ENCODE data around the gene CLDND1.

CLDND1 gene

DNA sequence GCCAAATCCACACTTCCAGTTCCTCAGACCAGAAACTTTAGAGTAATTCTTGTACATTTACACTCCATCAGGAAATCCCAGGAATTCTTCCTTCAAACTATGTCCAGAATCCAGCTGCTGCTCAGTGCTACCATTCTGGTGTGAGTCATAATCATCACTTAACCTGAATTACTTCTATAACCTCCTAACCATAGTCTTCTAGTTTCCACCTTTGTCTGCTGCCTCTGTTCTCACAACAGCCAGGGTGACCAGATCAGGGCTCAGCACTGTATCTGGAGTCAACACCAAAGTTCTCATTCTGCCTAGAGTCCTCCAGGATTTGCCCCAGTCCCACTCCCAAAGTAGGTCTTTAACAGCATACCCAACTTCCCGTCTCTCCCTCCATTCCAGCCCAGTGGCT is 3.4 kb downstream of the CLDND1 start:
- no peak for FAIRE-seq

GRCh38 chr3:98518816-98519215 is 3.9 kb downstream of the CLDND1 start:
- FAIRE-seq (no peak), DNase-seq (ENCODE audit: low spot score) (no peak)

More for the DNA sequence above, 3.4 kb downstream of the CLDND1 start:
- DNase-seq (ENCODE audit: low spot score): no peak

DNA sequence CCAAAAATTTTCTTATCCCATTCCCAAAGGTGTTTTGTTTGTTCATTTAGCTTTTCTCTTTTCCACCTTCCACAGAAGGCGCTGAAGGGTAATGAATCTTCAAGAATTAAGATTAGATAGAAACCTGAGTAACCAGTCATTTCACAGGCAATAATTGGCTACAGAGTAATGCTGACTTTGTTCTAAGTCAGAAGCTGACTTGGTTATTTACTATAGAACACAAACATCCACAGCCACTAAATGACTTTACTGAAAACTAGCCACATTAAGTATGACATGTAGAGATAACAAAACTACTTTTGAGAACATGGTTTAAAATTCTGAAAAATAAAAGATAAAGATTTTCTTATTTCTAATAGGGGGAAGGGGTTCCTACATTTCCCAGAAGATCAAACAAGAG is 7.8 kb downstream of the CLDND1 start:
- FAIRE-seq: no peak
- no peak for DNase-seq (ENCODE audit: low spot score)

- FAIRE-seq (no peak), DNase-seq (ENCODE audit: low spot score) (no peak)
Measured at GRCh38 chr3:98513736-98514135, 9.0 kb downstream of the CLDND1 start.

- DNase-seq (ENCODE audit: low spot score): no peak
Measured at GRCh38 chr3:98513091-98513511, 9.6 kb downstream of the CLDND1 start.

GRCh38 chr3:98512576-98512975 is 10.1 kb downstream of the CLDND1 start:
- FAIRE-seq (no peak), DNase-seq (ENCODE audit: low spot score) (no peak)

More at GRCh38 chr3:98513091-98513511, 9.6 kb downstream of the CLDND1 start:
- no peak for FAIRE-seq

GRCh38 chr3:98508582-98508981 is 14.1 kb downstream of the CLDND1 start:
- DNase-seq (ENCODE audit: low spot score) (no peak), FAIRE-seq (no peak)

DNA sequence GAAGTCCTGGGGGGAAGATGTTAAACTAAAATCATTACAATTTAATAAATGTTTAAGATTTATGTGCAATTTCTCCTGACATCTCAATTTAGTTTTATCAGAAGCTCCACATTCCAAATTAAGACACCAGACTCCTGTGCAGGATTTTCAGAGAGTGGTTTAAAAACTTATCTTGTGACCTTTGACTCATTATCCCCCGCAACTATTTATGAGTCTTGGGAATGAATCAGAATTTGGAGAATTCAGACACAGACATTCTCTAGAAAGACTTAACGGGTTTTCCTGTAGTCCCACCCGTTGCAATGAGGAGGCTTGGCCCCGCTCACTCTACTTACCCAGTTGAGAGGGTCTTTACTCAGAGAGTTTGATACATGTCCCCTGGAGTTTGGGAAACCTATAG is 18.2 kb downstream of the CLDND1 start:
- FAIRE-seq (no peak), DNase-seq (ENCODE audit: low spot score) (no peak)

- DNase-seq (ENCODE audit: low spot score): no peak
- FAIRE-seq: no peak
Measured at GRCh38 chr3:98501863-98502576, 20.7 kb downstream of the CLDND1 start.

GRCh38 chr3:98501270-98501669 is 21.4 kb downstream of the CLDND1 start:
- DNase-seq (ENCODE audit: low spot score) (no peak), FAIRE-seq (no peak)

DNA sequence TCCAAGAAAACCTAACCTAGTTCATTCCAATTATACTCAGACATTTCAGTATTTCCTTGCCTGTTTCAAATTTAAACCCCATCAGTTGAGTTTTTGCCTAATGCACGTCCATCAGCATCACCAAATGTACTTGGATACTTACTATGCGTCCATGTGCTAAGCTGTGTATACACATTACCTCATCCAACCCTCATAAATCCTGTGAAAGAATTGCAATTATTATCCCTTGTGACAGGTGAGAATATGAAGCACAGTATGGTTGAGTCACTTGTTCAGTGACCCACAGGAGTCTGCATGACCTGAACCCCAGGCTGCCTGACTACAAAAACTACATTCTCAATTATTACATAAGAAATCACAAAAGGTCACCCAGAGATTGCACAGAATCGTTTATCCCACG is 22.7 kb downstream of the CLDND1 start:
- FAIRE-seq: no peak
- peak; percentile 33 for DNase-seq (ENCODE audit: low spot score)

DNA sequence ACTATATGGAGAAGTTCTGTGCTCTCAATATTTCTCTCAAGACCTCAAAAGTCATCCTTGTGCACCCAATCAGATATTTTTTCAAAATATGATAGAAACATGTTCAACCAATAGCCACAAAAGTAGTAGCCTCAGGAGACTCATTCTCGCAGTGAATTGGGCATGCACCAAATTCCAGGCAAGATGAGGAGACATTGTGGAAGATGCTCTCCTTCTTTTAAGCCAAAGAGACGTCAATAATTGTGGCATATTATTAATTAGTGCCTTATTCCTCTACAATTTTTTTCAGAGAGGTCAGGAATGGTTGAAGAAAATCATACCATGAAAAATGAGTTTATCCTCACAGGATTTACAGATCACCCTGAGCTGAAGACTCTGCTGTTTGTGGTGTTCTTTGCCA is 25.3 kb downstream of the CLDND1 start, which contains the start of gene OR5K2:
Gene OR5K2, plus strand, starts transcription at position 301 of the 400 bp plus-strand sequence. Its CDS starts 0 bp downstream, at position 301.
- no peak for DNase-seq (ENCODE audit: low spot score)
- FAIRE-seq: no peak

- FAIRE-seq (no peak), DNase-seq (ENCODE audit: low spot score) (no peak)
Measured at GRCh38 chr3:98483626-98484025, 39.1 kb downstream of the CLDND1 start.

- FAIRE-seq: no peak
Measured at GRCh38 chr3:98482717-98483482, 39.8 kb downstream of the CLDND1 start.

More at GRCh38 chr3:98482717-98483482, 39.8 kb downstream of the CLDND1 start:
- no peak for DNase-seq (ENCODE audit: low spot score)
